ENCODE results near the gene CFAP210.
"Not testable (repeated sequence)": the region's sequence is repeated elsewhere in the genome, so short reads cannot be mapped to it uniquely, and the experiment has no call there.

CFAP210 gene

DNA sequence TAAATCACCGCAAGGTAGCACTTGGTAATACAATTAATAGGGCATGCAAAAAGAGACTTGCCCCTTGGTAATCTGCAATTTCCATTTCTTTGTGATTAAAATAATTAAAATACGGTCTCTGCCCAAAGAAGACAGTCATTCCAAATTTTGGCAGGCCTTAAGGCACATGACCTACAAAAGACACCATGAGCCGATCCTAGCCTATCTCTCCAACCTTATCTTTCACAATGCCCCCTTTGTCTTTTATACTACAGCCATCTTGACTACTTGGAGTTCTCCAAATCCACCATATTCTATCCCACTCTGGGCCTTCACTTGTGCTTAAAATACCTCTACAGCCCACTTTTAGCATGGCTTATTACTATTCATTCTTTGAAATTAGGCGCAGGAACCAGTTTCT lies 23.3 kb downstream of the CFAP210 start:
- no peak for DNase-seq

DNA sequence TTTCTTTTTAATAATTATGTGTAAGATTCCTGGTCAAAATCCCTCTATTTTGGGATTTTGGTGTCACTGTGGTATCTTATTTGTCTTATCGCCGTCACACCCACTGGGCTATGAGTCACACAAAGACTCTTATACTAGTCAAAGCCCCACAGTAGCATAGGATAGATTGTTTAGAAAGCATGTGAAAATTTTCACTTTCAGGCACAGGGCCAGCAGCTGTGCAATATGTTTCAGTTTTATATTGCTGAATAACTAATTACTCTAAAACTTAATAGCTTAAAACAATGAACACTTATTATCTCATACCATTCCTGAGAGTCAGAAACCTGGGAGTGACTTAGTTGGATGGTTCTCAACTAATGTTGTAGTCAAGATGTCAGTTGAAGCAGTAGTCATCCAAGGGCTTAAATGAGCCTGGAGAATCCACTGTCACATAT lies 24.0 kb downstream of the CFAP210 start:
- no peak for DNase-seq

DNA sequence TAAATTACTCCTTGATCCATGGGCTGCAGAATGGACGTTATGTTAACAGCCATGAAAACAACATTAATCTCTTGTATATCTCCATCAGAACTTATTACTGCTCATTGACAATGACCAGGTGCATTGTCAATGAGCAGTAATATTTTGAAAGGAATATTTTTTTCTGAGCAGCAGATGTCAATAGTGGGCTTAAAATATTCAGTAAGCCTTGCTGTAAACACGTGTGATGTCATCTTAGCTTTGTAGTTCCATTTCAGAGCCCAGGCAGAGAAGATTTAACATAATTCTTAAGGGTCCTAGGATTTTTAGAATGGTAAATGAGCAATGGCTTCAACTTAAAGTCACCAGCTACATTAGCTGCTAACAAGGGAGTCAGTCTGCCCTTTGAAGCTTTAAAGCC lies 26.6 kb downstream of the CFAP210 start:
- DNase-seq = peak in 1 of 2 donors; percentile 15

DNA sequence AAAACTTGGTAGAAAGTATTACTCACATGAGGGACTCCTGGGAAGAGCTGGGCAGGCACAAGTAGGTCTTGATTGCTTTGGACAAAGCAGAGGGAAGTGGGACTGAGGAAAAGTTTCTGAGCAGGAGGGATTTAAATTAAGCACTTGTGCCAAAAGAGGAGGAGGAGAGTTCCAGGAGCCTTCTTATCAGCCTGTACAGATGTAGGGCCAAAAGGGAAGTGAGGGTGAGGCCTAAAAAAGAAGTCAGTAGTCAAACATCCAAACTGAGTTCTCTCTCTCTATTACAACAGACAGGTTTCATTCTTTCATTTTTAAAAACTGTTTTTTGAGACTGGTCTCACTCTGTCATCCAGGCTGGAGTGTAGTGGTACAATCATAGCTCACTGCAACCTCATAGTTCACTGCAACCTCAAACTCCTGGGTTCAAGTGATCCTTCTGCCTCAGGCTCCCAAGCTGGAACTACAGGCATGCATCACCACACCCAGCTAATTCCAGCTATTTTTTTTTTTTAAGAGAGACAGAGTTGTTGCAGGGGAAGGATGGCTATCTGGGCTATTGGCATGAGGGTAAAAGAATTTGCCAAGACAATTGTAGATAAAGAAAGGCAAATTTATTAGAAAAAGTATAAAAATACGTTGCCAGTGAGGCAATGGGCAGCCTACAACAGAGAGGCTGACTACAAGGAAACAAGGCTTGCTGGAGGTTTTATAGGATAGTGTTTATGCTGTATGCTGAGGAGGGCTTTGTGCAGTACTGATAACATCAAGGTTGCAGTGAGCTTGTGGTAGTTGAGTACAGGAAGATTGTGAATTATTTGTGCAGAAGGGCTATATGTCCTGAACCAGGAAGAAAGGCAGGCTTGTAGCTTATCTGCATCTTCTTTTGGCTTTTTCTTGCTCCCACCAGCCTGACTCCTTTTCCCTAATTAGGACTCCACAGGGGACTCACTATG lies 29.0 kb downstream of the CFAP210 start:
- no peak for DNase-seq

DNA sequence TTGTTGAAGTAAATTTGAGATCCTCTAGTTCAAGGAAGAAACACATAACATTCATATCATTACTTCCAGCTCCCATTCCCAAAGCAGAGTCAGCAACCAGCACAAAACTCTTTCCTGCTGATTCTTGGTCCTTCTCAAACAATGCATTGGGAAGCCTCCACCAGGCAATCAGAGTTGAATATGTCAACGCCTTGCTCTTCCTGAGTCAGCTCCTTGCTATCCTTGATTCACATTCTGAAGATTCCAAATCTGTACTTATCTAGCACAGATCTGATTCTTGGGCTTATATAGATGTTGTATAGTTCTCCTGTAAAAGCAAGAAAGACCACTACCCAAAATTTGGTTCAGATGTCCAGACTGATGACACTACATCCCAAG lies 29.6 kb downstream of the CFAP210 start:
- no peak for DNase-seq

DNA sequence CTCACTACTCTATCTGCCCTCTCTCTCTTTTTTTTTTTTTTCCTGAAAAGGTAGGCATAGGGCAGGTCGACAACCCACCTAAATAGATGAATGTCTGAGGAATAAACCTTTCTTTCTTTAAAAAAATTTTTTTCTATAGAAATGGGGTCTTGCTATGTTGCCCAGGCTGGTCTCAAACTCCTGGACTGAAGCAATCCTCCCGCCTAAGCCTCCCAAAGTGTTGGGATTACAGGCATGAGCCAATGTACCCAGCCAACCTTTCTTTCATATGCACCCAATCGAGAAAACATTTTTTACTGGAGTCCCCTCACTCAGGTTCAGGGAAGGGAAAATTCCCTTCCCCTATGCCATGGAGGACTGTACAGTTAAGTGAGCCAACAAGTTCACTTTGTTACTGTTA lies 31.0 kb downstream of the CFAP210 start:
- DNase-seq = no peak

DNA sequence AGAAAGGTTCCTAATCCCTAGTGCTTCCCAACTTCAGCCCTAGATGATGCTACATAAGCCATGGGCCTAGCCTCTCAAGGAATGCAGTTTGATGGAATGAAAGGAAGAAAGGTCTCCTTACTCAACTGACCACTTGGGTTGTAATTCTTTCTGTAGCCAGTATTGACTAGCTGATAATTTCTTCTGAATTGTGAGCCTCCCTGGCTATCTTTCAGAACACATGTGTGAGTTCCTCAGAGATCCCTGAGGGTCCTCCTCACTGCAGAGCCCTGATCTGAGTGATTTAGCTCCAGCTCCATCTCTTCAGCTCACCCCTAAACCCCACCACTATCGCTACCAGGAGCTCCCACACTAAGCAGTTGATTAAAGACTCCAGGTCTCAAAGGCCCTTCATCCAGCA lies 31.5 kb downstream of the CFAP210 start:
- no peak for DNase-seq

DNA sequence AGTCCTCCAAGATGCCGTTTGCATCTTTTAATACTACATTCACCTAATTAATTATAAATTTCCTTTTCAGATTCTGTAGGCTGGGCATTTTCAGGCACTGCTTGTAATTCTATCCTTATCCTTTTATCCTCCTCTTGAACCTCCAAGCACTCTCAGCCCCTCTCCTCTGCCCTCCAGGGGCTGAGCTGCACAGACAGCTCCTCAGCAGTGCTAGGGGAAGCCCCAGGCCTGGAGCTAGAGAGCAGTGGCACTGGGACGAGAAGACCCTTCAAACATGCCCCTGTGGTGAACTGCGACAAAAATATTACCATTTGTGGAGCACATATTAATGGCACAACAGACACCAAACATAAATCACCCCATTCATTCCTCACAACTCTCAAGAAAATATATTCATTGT lies 32.9 kb downstream of the CFAP210 start:
- DNase-seq = no peak

DNA sequence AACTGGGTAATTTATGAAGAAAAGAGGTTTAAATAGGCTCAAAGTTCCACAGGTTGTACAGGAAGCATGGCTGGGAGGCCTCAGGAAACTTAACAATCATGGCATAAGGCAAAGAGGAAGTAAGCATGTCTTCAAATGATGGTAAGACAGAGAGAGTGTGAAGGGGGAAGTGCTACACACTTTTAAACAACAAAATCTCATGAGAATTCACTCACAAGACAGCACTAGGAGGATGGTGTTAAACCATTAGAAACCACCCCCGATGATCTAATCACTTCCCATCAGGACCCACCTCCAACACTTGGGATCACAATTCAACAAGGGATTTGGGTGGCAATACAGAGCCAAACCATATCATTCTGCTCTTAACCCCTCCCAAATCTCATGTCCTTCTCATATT lies 34.9 kb downstream of the CFAP210 start:
- no peak for DNase-seq

DNA sequence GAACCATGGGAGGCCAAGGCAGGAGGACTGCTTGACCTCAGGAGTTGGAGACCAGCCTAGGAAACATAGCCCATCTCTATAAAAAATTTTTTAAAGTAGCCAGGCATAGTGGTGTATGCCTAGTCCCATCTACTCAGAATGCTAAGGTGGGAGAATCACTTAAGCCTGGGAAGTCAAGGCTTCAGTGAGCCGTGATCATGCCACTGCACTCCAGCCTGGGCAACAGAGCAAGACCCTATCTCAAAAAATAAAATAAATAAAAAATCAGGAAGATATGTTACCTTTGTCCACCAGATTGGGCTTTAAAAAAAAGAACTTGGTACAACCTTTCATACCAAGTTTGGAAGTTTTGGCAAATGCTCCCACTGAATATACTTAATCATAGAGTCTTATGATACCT lies 35.3 kb downstream of the CFAP210 start:
- DNase-seq = no peak

DNA sequence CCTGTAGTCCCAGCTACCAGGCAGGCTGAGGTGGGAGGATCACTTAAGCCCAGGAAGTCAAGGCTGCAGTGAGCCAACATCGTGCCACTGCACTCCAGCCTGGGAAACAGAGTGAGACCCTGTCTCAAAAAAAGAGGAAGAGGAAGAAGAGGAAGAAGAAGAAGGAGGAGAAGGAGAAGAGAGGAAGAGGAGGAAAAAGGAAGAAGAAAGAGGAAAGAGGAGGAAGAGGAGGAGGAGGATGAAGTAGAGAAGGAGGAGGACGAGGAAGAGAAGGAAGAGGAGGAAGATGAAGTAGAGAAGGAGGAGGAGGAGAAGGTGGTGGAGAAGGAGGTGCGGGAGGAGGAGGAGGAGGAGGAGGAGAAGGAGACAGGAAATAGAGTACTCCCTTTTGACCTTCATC lies 38.0 kb downstream of the CFAP210 start:
- DNase-seq = no peak

DNA sequence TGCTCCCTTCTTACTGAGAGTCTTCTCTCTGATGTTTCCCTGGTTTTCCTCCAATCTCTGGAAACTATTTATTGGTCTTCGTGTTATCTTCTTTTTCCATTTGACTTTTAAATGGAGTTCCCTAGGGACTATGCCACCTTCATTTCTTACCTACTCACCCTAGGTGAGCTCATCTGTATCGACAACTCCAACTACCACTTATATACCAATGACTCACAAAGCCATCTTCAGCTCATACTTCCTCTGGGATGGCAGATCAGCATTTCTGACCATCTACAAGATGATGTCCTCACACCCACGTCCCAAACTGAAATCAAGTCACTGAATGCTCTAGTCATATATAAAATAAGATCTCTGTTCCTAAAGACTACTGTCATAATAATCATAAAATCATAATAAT lies 40.6 kb downstream of the CFAP210 start:
- no peak for DNase-seq

DNA sequence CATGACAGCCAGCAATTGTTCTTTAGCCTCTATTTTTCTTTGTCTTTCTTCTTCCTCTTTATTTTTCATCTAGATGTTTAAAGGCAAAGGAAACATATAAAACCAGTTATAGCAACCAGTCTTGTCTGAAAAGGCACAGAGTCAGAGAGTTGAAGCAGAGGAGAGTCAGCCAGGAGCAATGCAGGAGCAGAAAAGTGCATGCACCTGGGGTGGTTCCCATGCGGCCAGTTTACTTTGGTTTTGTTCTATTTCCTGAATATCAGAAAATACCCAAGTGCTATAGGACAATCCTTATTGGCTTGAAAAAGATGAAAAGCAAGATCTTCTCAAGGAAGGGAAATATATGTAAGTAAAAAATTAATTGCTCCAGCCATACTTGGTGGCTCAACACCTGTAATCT lies 44.9 kb downstream of the CFAP210 start:
- DNase-seq = no peak

DNA sequence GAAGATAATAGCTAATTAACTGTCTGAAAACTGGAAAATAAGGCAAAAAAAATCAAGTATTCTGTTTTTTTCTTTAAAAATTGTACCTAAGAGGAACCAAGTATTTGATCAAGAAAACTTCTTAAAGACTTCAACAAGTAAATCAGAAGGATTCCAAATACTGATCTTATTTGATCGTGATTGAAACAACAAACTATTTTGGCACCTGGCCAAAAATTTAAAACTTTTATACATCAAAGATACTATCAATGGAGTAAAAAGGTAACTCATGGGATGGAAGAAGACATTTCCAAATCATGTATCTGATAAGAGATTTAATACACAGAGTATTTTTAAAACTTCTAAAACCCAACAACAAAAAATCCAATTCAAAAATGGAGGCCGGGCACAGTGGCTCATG lies 46.7 kb downstream of the CFAP210 start:
- DNase-seq = no peak

DNA sequence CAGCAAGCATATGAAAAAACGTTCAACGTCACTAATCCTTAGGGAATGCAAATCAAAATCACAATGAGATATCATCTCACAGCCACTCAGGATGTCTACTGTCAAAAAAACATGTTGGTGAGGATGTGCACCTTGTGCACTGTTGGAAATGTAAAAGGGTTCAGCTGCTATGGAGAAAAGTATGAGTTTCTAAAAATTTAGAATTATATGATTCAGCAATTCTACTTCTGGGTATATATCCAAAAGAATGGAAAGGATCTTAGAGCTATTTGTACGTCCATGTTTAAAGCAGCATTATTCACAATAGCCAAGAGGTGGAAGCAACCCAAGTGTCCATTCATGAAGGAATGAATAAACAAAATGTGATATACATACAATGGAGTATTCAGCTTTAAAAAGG lies 50.0 kb downstream of the CFAP210 start:
- DNase-seq = no peak

DNA sequence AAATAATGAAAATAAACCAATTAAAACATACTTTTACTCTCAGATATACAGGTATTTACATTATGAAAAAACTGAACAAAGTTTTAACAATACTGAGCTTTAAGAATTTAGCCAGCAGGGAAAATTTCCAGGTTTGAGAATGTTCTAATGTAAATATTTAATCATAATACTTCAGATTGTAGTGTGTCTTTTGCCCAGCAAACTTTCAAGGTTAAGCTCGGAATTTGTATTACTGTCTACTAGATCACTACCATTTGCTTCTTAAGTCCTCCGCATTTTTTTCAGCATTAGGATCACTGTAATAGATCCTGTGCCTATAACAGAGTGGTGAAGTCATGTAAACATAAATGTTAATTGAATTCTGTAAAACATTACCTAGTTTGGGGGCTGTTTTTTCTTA lies 52.7 kb downstream of the CFAP210 start:
- no peak for DNase-seq

DNA sequence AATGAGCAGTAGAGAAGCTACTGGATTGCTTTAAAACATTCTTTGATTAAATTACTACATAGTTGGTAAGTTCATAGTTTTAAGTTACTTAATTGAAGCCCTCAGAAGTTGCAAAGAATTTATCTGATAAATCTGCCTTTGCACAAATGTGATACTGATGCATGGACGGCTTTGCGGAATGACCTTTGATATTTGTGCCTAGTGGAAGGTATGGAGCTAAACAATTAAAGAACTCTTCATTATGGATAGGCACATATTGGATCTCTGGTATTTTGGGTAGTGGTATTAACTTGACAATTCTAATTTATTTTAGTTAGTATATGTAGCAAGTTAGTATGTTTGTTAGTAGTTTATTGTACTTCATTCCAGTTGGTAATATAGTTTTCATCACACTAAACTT lies 54.1 kb downstream of the CFAP210 start:
- no peak for DNase-seq

DNA sequence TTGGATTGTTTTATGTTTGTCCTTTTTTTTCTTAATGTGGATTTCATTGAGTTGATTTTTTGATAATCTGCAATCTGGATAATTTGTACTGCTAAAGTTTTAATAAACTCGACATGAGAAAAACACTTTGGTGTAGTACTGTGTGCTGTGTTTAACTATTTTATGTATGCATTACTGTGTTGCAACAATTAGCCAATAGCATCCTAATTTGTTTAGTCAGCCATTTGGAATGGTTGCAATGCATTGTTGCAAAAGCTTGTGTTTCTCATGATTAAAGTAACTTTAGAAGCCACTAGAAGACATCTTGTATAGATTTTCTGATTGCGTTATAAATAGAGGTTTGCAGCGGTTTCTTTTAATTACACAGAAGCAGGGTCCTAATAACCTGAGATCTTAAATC lies 56.6 kb downstream of the CFAP210 start:
- DNase-seq = no peak

DNA sequence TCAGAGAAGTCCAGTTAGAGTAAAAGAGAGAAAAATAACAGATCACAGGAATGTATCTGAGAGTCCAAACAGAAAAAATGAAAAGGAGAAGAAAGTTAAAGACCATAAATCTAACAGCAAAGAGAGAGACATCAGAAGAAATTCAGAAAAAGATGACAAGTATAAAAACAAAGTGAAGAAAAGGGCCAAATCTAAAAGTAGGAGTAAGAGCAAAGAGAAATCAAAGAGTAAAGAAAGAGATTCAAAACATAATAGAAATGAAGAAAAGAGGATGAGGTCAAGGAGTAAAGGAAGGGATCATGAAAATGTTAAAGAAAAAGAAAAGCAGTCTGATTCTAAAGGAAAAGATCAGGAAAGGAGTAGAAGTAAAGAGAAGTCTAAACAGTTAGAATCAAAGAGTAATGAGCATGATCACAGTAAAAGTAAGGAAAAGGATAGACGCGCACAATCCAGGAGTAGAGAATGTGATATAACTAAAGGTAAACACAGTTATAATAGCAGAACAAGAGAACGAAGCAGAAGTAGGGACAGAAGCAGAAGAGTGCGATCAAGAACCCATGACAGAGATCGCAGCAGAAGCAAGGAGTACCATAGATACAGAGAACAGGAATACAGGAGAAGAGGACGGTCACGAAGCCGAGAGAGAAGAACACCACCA lies 57.6 kb downstream of the CFAP210 start:
- no peak for DNase-seq

DNA sequence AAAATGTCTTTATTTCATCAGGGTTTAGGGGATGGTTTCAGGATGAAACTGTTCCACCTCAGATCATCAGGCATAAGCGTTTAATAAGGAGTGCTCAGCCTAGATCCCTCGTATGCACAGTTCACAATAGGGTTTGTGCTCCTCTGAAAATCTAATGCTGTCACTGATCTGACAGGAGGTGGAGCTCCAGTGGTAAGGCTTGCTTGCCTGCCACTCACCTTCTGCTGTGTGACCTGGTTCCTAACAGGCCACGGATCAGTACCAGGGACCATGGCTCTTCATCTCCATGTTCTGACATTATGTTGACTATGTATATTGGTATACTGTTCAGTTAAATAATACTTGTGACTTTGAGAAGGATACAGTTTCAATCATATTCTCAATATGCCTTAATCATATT lies 68.4 kb downstream of the CFAP210 start:
- no peak for DNase-seq

DNA sequence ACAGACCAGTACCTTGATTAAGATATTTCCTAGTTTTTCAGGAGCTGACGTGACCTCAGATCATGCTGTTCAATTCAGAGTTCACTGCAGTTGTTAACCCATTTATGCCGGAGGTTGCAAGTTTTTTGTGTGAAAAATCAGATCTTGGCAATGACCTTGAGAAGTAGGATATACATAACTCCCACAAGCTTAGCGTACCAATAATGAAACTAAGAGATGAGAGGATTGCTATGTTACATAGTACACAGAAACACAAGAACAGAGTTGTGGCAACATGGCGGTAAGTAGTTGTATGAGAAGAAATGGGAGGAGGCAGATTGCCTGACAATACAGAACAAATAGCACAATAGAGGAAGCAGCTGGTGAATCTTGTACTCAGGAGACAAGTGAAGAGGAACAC lies 71.0 kb downstream of the CFAP210 start:
- no peak for DNase-seq

DNA sequence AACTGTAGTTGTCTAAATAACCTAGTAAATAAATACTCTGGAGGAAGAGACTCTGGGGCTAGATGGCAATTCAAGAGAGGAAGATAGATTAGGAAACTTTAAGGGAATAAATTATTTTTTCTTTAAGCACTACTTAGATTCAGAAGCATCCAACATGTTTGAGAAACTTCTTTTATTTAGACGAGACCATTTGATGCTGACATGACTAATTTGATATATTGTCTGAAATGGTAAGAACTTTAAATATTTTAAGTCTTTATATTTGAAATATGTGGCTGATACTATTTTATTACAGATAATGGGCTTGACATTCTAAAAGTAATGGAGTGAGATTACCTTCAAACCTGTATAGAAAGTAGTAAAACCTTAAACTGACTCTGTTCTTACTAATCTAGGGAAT lies 73.7 kb downstream of the CFAP210 start:
- no peak for DNase-seq

DNA sequence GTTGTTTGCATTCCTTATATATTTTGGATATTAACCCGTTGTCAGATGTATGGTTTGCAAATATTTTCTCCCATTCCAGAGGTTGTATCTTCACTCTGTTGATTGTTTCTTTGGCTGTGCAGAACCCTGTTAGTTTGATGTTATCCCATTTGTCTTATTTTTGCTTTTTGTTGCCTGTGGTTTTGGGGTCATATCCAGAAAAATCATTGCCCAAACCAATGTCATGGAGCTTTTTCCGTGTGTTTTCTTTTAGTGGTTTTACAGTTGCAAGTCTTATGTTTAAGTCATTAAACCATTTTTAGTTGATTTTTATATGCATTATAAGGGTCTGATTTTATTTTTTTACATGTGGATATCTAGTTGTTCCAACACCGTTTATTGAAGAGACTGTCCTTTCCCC lies 74.3 kb downstream of the CFAP210 start:
- no peak for DNase-seq

DNA sequence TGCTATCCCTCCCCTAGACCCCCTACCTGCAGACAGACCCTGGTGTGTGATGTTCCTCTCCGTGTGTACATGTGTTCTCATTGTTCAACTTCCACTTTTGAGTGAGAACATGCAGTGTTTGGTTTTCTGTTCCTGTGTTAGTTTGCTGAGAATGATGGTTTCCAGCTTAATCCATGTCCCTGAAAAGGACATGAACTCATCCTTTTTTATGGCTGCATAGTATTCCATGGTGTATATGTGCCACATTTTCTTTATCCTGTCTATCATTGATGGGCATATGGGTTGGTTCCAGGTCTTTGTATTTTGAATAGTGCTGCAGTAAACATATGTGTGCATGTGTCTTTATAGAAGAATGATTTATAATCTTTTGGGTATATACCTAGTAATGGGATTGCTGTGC lies 78.2 kb downstream of the CFAP210 start:
- not testable (repeated sequence) for DNase-seq

DNA sequence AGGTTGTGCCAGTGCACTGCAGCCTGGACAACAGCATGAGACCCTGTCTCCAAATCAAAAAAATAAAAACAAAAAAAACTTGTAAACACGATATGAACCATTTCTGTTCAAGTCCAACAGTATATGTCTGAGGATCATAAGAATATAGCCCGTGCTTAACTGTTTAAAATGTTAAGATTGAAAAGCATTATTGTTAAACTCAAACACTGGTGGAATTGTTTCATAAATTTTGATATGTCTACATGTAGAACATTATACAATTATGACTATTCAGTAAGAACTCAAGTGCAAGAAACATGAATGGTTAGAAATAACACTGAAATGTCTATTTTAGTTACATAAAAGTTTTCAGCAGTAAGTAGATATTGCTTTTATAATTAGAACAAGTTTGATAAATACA lies 80.3 kb downstream of the CFAP210 start:
- DNase-seq = no peak
